ENCODE data around the gene SSBP4. TPM values are rescaled to one million over a fixed set of nuclear protein-coding genes. Genes with fewer than 3 reads are reported as not detected.

Gene SSBP4
- total and polyA plus RNA-seq, 9 of the 15 experiments (the other 6 are each of a cell fraction or from before 2014, with no cell fraction given), result 1.1 to 189 (median 39.0) TPM

DNA sequence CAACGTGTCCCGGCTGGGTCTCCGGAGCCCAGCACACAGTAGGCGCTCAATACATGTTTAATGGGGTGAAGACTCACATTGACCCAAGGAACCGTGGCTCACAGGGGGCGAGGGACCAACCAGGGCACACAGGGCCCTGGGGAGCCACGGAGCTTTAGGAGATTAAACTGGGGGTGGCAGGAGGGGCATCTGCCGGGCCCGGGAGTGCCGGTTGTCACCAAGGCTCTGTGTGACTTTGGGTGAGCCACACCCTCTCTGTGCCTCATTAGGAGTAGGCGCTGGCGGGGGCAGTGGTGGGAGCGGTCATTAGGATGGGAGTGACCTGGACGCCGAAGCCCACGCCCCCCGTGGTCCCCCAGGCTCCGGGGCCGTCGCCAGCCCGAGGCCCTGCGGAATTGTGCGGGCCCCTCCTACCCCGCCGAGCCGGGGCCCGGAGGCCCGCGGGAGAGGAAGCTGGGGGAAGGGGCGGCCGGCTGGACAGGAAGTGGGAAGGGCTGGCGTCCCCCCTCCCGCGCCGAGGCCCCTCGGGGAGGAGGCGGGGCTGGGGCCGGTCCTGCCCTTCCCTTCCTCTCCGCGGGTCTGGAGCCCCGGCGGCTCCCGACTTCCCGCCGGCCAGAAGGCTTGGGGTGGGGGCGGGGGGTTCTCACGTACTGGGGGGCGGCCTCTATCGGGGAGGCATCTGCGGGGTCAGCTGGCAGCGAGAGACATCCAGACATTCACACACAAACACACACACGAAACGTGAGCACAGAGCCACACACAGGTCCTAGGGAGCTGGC lies 1.8 kb upstream of the SSBP4 start (continued):
- TF ChIP-seq HNRNPH1 (optimal IDR thresholded peaks at IDR 0.05; ENCODE audit: low read depth, low read length) (no peak), ZC3H8 (IDR thresholded peaks at IDR 0.05) (no peak), RFX7 (CRISPR knock-in tag; IDR thresholded peaks at IDR 0.05) (no peak), MED1 (CRISPR knock-in tag; IDR thresholded peaks at IDR 0.05; ENCODE audit: borderline replicate concordance) (no peak), ZNF224 (CRISPR knock-in tag; IDR thresholded peaks at IDR 0.05) (no peak), MEF2A (IDR thresholded peaks at IDR 0.05; ENCODE audit: control insufficient read depth, low read depth, low read length) (no peak), XRCC3 (IDR thresholded peaks at IDR 0.05) (no peak), SMAD1 (IDR thresholded peaks at IDR 0.05; ENCODE audit: low read depth, low read length, partially characterized antibody) (no peak), FIP1L1 (IDR thresholded peaks at IDR 0.05; ENCODE audit: low read depth, low read length, poor library complexity, severe bottlenecking) (no peak), RUNX1 (IDR thresholded peaks at IDR 0.05; ENCODE audit: low read depth) (no peak), NCOA4 (IDR thresholded peaks at IDR 0.05; ENCODE audit: partially characterized antibody) (no peak)
- TF ChIP-seq, protein P1, sequence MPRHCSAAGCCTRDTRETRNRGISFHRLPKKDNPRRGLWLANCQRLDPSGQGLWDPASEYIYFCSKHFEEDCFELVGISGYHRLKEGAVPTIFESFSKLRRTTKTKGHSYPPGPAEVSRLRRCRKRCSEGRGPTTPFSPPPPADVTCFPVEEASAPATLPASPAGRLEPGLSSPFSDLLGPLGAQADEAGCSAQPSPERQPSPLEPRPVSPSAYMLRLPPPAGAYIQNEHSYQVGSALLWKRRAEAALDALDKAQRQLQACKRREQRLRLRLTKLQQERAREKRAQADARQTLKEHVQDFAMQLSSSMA (CRISPR knock-in tag; IDR thresholded peaks at IDR 0.05), result no peak
- TF ChIP-seq, protein P2, sequence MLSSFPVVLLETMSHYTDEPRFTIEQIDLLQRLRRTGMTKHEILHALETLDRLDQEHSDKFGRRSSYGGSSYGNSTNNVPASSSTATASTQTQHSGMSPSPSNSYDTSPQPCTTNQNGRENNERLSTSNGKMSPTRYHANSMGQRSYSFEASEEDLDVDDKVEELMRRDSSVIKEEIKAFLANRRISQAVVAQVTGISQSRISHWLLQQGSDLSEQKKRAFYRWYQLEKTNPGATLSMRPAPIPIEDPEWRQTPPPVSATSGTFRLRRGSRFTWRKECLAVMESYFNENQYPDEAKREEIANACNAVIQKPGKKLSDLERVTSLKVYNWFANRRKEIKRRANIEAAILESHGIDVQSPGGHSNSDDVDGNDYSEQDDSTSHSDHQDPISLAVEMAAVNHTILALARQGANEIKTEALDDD (IDR thresholded peaks at IDR 0.05), result no peak
- TF ChIP-seq, protein P3, sequence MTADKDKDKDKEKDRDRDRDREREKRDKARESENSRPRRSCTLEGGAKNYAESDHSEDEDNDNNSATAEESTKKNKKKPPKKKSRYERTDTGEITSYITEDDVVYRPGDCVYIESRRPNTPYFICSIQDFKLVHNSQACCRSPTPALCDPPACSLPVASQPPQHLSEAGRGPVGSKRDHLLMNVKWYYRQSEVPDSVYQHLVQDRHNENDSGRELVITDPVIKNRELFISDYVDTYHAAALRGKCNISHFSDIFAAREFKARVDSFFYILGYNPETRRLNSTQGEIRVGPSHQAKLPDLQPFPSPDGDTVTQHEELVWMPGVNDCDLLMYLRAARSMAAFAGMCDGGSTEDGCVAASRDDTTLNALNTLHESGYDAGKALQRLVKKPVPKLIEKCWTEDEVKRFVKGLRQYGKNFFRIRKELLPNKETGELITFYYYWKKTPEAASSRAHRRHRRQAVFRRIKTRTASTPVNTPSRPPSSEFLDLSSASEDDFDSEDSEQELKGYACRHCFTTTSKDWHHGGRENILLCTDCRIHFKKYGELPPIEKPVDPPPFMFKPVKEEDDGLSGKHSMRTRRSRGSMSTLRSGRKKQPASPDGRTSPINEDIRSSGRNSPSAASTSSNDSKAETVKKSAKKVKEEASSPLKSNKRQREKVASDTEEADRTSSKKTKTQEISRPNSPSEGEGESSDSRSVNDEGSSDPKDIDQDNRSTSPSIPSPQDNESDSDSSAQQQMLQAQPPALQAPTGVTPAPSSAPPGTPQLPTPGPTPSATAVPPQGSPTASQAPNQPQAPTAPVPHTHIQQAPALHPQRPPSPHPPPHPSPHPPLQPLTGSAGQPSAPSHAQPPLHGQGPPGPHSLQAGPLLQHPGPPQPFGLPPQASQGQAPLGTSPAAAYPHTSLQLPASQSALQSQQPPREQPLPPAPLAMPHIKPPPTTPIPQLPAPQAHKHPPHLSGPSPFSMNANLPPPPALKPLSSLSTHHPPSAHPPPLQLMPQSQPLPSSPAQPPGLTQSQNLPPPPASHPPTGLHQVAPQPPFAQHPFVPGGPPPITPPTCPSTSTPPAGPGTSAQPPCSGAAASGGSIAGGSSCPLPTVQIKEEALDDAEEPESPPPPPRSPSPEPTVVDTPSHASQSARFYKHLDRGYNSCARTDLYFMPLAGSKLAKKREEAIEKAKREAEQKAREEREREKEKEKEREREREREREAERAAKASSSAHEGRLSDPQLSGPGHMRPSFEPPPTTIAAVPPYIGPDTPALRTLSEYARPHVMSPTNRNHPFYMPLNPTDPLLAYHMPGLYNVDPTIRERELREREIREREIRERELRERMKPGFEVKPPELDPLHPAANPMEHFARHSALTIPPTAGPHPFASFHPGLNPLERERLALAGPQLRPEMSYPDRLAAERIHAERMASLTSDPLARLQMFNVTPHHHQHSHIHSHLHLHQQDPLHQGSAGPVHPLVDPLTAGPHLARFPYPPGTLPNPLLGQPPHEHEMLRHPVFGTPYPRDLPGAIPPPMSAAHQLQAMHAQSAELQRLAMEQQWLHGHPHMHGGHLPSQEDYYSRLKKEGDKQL (CRISPR knock-in tag; IDR thresholded peaks at IDR 0.05; ENCODE audit: borderline replicate concordance), result no peak
- TF ChIP-seq, protein P4, sequence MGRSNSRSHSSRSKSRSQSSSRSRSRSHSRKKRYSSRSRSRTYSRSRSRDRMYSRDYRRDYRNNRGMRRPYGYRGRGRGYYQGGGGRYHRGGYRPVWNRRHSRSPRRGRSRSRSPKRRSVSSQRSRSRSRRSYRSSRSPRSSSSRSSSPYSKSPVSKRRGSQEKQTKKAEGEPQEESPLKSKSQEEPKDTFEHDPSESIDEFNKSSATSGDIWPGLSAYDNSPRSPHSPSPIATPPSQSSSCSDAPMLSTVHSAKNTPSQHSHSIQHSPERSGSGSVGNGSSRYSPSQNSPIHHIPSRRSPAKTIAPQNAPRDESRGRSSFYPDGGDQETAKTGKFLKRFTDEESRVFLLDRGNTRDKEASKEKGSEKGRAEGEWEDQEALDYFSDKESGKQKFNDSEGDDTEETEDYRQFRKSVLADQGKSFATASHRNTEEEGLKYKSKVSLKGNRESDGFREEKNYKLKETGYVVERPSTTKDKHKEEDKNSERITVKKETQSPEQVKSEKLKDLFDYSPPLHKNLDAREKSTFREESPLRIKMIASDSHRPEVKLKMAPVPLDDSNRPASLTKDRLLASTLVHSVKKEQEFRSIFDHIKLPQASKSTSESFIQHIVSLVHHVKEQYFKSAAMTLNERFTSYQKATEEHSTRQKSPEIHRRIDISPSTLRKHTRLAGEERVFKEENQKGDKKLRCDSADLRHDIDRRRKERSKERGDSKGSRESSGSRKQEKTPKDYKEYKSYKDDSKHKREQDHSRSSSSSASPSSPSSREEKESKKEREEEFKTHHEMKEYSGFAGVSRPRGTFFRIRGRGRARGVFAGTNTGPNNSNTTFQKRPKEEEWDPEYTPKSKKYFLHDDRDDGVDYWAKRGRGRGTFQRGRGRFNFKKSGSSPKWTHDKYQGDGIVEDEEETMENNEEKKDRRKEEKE (IDR thresholded peaks at IDR 0.05; ENCODE audit: borderline replicate concordance in 1 of 2, control insufficient read depth in 1 of 2, low read depth in 2 of 2, low read length in 1 of 2), result no peak

All from K562 (cell line).